VCaP (cell line): ENCODE data around the gene C19orf53.

ENCODE experiments used
- H3K27ac ChIP-seq: fragments of 450-650 bp; 2 replicates; pipeline ENCODE4 v1.5.1; 2017
- TF ChIP-seq, protein P1 (sequence below): fragments of 450-650 bp; conservative IDR thresholded peaks from 2 replicates; pipeline ENCODE4 v1.5.1; 2017; ENCODE audit warnings: mild to moderate bottlenecking, moderate library complexity

The C19orf53 gene

DNA sequence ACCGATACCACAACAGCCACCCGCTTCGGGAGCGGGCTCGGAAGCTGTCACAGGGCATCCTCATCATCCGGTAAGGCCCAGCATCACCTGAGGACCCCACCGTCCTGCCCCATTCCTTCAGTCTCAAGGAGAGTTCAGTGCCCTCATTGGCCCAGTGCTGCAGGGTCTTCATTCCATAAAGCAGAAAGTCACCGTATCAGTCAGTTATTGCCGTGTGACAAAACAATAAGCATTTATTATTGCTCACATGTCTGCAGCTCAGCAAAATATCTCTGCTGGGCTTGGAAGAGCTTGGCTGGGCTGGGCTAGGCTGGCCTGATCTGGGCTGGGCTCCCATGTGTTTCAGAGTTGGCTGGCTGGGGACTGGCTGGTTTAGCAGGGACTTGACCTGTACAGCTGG lies 18.0 kb upstream of the C19orf53 start:
- no peak overlapping the region for H3K27ac ChIP-seq
- TF ChIP-seq, protein P1, sequence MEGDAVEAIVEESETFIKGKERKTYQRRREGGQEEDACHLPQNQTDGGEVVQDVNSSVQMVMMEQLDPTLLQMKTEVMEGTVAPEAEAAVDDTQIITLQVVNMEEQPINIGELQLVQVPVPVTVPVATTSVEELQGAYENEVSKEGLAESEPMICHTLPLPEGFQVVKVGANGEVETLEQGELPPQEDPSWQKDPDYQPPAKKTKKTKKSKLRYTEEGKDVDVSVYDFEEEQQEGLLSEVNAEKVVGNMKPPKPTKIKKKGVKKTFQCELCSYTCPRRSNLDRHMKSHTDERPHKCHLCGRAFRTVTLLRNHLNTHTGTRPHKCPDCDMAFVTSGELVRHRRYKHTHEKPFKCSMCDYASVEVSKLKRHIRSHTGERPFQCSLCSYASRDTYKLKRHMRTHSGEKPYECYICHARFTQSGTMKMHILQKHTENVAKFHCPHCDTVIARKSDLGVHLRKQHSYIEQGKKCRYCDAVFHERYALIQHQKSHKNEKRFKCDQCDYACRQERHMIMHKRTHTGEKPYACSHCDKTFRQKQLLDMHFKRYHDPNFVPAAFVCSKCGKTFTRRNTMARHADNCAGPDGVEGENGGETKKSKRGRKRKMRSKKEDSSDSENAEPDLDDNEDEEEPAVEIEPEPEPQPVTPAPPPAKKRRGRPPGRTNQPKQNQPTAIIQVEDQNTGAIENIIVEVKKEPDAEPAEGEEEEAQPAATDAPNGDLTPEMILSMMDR = no peak

DNA sequence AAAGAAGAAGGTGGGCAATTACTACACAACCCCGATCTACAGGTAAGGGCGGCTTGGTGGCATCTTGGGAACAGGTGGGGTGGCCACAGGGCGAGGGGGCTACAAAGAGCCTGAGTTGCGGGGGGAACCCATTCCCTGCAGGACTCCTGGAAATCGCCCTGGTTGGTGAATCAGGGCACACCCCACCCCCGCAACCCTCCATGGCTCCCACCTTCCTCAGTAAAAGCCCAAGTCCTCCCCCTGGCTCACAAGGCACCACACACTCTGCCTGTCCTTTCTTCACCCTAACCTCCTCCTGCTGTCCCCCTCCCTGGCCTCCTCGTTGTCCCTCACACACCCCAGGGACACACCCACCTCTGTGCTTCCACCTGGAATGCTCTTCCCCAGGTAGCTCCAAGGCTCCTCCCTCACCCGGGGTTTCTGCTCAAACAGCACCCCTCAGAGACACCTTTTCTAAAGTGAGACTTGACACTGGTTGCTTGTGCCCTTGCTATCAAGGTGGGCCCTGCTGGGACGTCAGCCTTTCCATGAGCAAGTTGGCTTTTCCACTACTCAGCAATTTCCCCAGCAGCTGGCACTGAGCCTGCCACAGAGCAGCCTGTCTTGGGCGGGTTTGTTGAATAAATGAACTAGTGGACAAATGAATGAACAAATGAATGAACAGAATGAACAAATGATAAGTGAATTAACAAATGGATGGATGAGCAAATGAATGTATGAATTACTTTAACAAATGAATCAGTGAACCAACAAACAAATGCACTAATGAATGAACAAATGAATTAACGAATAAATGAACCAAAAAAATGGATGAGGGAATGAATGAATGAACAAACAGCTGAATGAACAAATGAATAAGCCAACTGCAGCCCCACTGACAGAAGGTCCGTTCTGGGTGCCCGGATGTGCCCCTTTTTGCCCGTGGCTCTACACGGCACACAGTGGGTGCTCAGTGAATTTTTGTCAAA lies 16.2 kb upstream of the C19orf53 start:
- TF ChIP-seq, protein P1 = no peak
- H3K27ac ChIP-seq = no peak overlapping the region

DNA sequence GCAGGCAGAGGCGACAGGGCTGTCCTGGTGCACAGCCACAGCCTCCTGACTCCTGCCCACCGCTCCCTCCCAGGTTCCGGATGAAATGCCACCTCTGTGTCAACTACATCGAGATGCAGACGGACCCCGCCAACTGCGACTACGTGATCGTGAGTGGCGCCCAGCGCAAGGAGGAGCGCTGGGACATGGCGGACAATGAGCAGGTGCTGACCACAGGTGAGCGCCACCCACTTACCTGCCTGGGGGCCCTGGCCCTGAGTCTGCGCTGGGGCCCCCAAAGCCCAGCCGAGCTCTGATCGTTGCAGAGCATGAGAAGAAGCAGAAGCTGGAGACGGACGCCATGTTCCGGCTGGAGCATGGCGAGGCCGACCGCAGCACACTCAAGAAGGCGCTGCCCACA lies 15.5 kb upstream of the C19orf53 start:
- H3K27ac ChIP-seq = no peak overlapping the region
- TF ChIP-seq, protein P1 = no peak

DNA sequence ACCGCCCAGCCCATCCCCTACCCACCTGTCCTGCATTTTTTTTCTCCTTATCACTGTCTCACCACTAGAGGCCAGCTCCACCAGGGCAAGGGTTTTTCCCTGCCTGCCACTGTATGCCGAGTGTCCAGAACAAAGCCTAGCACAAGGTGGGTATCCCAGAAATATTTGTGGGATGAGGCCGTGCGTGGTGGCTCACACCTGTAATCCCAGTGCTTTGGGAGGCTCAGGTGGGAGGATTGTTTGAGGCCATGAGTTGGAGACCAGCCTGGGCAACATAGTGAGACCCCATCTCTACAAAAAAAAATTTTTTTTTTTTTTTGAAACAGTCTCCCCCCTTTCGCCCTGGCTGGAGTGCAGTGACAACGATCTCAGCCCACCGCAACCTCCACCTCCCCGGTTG lies 12.8 kb upstream of the C19orf53 start:
- TF ChIP-seq, protein P1 = peak; percentile 43
- H3K27ac ChIP-seq = no peak overlapping the region

DNA sequence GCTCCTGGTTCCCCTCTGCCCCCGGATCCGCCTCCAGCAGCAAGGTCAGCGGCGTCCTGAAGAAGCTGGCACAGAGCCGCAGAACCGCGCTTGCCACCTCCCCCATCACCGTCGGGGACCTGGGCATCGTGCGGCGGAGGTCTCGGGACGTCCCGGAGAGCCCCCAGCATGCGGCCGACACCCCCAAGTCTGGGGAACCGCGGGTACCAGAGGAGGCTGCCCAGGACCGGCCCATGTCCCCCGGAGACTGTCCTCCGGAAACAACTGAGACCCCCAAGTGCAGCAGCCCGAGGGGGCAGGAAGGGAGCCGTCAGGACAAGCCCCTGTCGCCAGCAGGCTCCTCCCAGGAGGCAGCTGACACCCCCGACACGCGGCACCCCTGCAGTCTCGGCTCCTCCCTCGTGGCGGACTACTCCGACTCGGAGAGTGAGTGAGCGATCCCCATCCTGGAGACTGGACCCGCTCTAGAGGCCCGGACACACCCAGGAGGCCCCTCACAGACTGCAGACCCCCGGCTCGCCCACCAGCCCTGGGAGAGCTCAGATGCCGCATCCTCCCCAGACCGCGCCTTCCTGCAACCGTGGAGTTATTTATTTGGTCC lies 11.5 kb upstream of the C19orf53 start:
- TF ChIP-seq, protein P1 = no peak
- no peak overlapping the region for H3K27ac ChIP-seq

DNA sequence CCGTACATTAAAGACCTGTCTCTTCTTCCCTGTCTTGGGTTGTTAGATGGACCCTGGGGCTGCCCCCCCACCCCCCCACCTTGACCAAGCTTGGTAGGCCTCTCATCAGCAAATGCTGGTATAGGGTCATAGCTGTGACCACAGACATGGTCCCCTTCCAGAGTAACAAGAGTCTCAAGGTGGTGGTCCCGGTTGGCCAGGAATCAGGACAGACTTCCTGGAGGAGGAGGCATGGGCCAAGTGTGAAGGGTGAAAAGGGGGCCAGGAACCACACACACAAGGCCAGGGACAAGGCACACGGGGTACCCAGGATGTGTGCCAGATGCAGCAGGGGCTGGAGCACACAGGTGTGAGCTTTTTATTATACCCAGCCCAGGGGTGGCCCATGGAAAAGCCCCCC lies 11.0 kb upstream of the C19orf53 start:
- peak overlapping the region; percentile 68; the same call in 1 of the 2 replicates for H3K27ac ChIP-seq
- TF ChIP-seq, protein P1 = no peak

DNA sequence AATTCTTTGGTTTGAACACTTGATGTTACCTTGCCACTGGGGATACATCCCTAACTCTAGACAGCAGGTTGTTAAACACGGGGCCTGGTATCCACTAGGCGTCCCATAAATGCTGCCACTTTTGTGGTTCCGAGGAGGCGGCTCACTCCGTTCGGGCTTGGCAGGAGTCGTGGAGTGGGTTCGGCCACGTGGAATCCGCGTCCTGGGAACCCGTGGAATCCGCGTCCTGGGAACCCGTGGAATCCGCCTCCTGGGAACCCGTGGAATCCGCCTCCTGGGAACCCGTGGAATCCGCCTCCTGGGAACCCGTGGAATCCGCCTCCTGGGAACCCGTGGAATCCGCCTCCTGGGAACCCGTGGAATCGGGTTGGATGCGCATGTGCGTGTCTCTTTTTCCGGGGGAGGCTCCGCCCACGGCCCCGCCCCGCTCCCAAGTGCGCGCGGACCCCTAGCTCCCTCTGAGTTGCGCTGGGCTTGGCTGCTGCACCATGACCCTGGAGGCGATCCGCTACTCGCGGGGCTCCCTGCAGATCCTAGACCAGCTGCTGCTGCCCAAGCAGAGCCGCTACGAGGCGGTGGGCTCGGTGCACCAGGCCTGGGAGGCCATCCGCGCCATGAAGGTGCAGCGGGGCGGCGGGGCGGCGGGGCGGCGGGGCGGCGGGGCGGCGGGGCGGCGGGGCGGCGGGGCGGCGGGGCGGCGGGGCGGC lies 10.0 kb upstream of the C19orf53 start, which contains the start of gene MRI1:
TSS of gene MRI1 (plus strand) at position 422 of the 707 bp plus-strand sequence. CDS start at position 489, 67 bp downstream.
- peak within 1 kb of the TSS; percentile 68 for H3K27ac ChIP-seq

More for the DNA sequence above, 10.0 kb upstream of the C19orf53 start, which contains the start of gene MRI1:
- TF ChIP-seq, protein P1 = no peak
